ENCODE results near the gene MRPL34. TPM values are rescaled to one million over a fixed set of nuclear protein-coding genes. Genes with fewer than 3 reads are reported as not detected.

MRPL34 gene
- total and polyA plus RNA-seq, 2 experiments from 2014 or later, result 23.0 to 78.8 TPM

GRCh38 chr19:17275441-17276175 lies 30.1 kb upstream of the MRPL34 start:
- Histone ChIP-seq H3K9me2 (ENCODE audit: insufficient read depth) (no peaks in the 10 kb centered on the region), H3K27me3 (replicated peaks; ENCODE audit: insufficient read depth) (no peaks in the 10 kb centered on the region), H3K36me3 (ENCODE audit: low read depth) (peaks cover 11% of the 10 kb centered on the region; the same call in 1 of the 2 replicates), H3K4me2 (ENCODE audit: unreplicated experiment) (no peak overlapping the region), H3K4me3 (no peak overlapping the region), H3K4me1 (ENCODE audit: insufficient read depth) (no peaks in the 10 kb centered on the region), H4K20me1 (ENCODE audit: insufficient read depth) (no peaks in the 10 kb centered on the region), H3F3A (ENCODE audit: insufficient read depth) (0 out of 2 replicates have a peak, but pooled peaks cover 7% of the 10 kb centered on the region), H3K27ac (no peak overlapping the region), H3K79me2 (ENCODE audit: insufficient read depth) (no peaks in the 10 kb centered on the region), H2AFZ (no peak overlapping the region), H3K9ac (no peak overlapping the region), H3K9me3 (ENCODE audit: low read depth) (no peaks in the 10 kb centered on the region)
- no peak for DNase-seq
- TF ChIP-seq EZH2 (IDR thresholded peaks at IDR 0.05; ENCODE audit: insufficient read depth, poor library complexity, severe bottlenecking) (no peak), EZH2phosphoT487 (IDR thresholded peaks at IDR 0.05; ENCODE audit: insufficient read depth, low read depth) (no peak)
- in situ Hi-C loops (cut with MboI), result loop anchor here (10.0 kb wide), 1 partner anchor 201 kb away; the partner anchor contains the start of genes HAUS8 and MYO9B
- 96% methylated on average over 17 to 19 of the region's 19 CpGs for WGBS, 2 experiments (ENCODE audit: low coverage in 1 of 2, low lambda C conversion rate in 2 of 2, missing lambda C conversion rate in 2 of 2)

DNA sequence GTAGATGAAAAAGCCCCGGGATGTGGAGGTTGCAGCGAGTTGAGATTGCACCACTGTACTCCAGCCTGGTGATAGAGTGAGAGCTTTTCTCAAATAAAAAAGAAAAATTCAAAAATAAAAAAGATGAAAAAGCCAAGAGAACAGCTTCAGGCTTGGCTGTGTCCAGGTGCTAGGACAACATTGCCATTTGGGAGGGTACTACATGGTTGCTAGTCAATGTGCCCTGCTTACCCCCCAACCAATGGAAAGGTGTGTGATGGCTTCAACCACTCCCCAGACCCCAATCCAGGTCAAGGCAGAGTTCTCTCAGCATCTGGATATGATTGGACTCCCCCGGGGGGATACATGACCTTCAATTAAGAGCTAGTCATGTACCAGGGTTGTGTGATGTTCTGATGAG lies 26.2 kb upstream of the MRPL34 start:
- H3K4me3 ChIP-seq, result no peak overlapping the region
- no peaks in the 10 kb centered on the region for H3K79me2 ChIP-seq (ENCODE audit: insufficient read depth)
- no peak overlapping the region for H2AFZ ChIP-seq
- H3K27ac ChIP-seq, result no peak overlapping the region
- in situ Hi-C loops (cut with MboI), result loop anchor here (10.0 kb wide), 1 partner anchor 205 kb away; the partner anchor contains the start of genes HAUS8 and MYO9B
- H3K4me1 ChIP-seq (ENCODE audit: insufficient read depth), result no peaks in the 10 kb centered on the region
- no peaks in the 10 kb centered on the region for H4K20me1 ChIP-seq (ENCODE audit: insufficient read depth)
- H3K27me3 ChIP-seq (replicated peaks; ENCODE audit: insufficient read depth), result no peaks in the 10 kb centered on the region
- H3F3A ChIP-seq (ENCODE audit: insufficient read depth), result 0 out of 2 replicates have a peak, but pooled peaks cover 12% of the 10 kb centered on the region
- no peak overlapping the region for H3K9ac ChIP-seq
- 80 to 85% methylated on average over 3 of the region's 3 CpGs for WGBS, 2 experiments (ENCODE audit: low coverage in 1 of 2, low lambda C conversion rate in 2 of 2, missing lambda C conversion rate in 2 of 2)
- H3K36me3 ChIP-seq (ENCODE audit: low read depth), result no peaks in the 10 kb centered on the region
- H3K9me3 ChIP-seq (ENCODE audit: low read depth), result no peaks in the 10 kb centered on the region
- no peak overlapping the region for H3K4me2 ChIP-seq (ENCODE audit: unreplicated experiment)
- no peak for DNase-seq
- TF ChIP-seq EZH2 (IDR thresholded peaks at IDR 0.05; ENCODE audit: insufficient read depth, poor library complexity, severe bottlenecking) (no peak), EZH2phosphoT487 (IDR thresholded peaks at IDR 0.05; ENCODE audit: insufficient read depth, low read depth) (no peak)
- H3K9me2 ChIP-seq (ENCODE audit: insufficient read depth), result no peaks in the 10 kb centered on the region

DNA sequence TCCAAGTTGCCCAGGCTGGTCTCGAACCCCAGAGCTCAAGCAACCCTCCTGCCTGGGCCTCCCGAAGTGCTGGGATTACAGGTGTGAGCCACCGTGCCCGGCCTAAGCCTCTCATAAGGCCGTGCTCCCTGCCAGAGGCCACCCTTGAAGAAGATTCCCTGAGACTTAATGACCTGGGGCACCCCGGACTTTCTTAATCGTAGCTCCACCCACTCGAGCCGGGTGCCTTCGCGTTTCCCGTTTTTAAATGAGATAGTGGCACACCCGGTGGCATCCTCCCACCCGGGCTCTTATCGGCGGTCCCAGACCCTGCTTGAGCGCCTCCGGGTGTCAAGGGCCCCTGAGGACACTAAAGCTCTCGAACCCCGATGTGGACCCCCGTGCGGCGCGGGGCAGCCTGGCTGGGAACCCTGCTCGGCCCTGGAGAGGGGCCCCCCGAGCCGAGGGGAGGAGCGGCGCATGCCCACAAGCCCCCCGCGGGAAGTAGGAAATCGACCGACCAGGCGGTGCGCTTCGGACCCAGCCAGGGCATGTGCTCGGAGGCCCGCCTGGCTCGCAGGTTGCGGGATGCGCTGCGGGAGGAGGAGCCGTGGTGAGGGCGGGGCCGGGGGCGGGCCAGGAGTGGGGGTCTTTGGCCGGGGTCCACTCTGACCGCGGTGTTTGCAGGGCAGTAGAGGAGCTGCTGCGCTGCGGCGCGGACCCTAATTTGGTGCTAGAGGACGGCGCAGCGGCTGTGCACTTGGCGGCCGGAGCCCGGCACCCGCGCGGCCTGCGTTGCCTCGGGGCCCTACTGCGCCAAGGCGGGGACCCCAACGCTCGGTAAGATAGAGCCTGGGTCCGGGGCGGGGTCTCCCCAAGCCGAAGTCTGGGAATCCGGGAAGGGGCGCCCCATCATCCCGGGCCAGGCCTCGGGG lies 24.0 kb upstream of the MRPL34 start, which contains the start of gene ANKLE1:
Gene ANKLE1 (plus strand): TSS at position 511 of the 914 bp plus-strand sequence. CDS start 20 bp downstream, at position 531.
- no peaks in the 10 kb centered on the region for H3K9me3 ChIP-seq (ENCODE audit: low read depth)
- H3K9ac ChIP-seq, result 0 out of 2 replicates have a peak within 1 kb of the TSS, but pooled peaks have one; percentile 18
- H3F3A ChIP-seq (ENCODE audit: insufficient read depth), result 0 out of 2 replicates have a peak, but pooled peaks cover 12% of the 10 kb centered on the region
- no peaks in the 10 kb centered on the region for H3K4me1 ChIP-seq (ENCODE audit: insufficient read depth)
- H3K79me2 ChIP-seq (ENCODE audit: insufficient read depth), result no peaks in the 10 kb centered on the region
- TF ChIP-seq EZH2phosphoT487 (IDR thresholded peaks at IDR 0.05; ENCODE audit: insufficient read depth, low read depth) (no peak), EZH2 (IDR thresholded peaks at IDR 0.05; ENCODE audit: insufficient read depth, poor library complexity, severe bottlenecking) (no peak)
- H3K27me3 ChIP-seq (replicated peaks; ENCODE audit: insufficient read depth), result no peaks in the 10 kb centered on the region
- peak within 1 kb of the TSS; percentile 63 for H3K4me3 ChIP-seq
- H3K9me2 ChIP-seq (ENCODE audit: insufficient read depth), result no peaks in the 10 kb centered on the region
- no peak within 1 kb of the TSS for H3K27ac ChIP-seq
- peak; percentile 50 for DNase-seq
- H3K4me2 ChIP-seq (ENCODE audit: unreplicated experiment), result peak within 1 kb of the TSS; percentile 94
- no peaks in the 10 kb centered on the region for H4K20me1 ChIP-seq (ENCODE audit: insufficient read depth)
- in situ Hi-C loops (cut with MboI), result no loop called here
- WGBS, 2 experiments (ENCODE audit: low coverage in 1 of 2, low lambda C conversion rate in 2 of 2, missing lambda C conversion rate in 2 of 2), result 8 to 10% methylated on average over 64 to 66 of the region's 75 CpGs
- H3K36me3 ChIP-seq (ENCODE audit: low read depth), result no peaks in the 10 kb centered on the region
- H2AFZ ChIP-seq, result peak within 1 kb of the TSS; percentile 88

- Histone ChIP-seq H3K27me3 (replicated peaks; ENCODE audit: insufficient read depth) (no peaks in the 10 kb centered on the region), H4K20me1 (ENCODE audit: insufficient read depth) (no peaks in the 10 kb centered on the region), H2AFZ (peak overlapping the region; percentile 88), H3K4me1 (ENCODE audit: insufficient read depth) (no peaks in the 10 kb centered on the region), H3K9me2 (ENCODE audit: insufficient read depth) (no peaks in the 10 kb centered on the region), H3K36me3 (ENCODE audit: low read depth) (no peaks in the 10 kb centered on the region), H3K9me3 (ENCODE audit: low read depth) (no peaks in the 10 kb centered on the region), H3K79me2 (ENCODE audit: insufficient read depth) (no peaks in the 10 kb centered on the region), H3K27ac (no peak overlapping the region), H3K9ac (0 out of 2 replicates have a peak overlapping the region, but pooled peaks have one; percentile 18), H3K4me3 (peak overlapping the region; percentile 63), H3F3A (ENCODE audit: insufficient read depth) (0 out of 2 replicates have a peak, but pooled peaks cover 12% of the 10 kb centered on the region), H3K4me2 (ENCODE audit: unreplicated experiment) (peak overlapping the region; percentile 94)
- in situ Hi-C loops (cut with MboI), result no loop called here
- TF ChIP-seq EZH2phosphoT487 (IDR thresholded peaks at IDR 0.05; ENCODE audit: insufficient read depth, low read depth) (no peak), EZH2 (IDR thresholded peaks at IDR 0.05; ENCODE audit: insufficient read depth, poor library complexity, severe bottlenecking) (no peak)
- DNase-seq, result peak; percentile 86
- WGBS, 2 experiments (ENCODE audit: low coverage in 1 of 2, low lambda C conversion rate in 2 of 2, missing lambda C conversion rate in 2 of 2), result 1% methylated on average over 35 to 43 of the region's 45 CpGs
Observed at GRCh38 chr19:17282488-17283125, 23.1 kb upstream of the MRPL34 start.
